Transverse colon (tissue), 4 donors: ENCODE results near the gene FBF1. TPM values are rescaled to one million over a fixed set of nuclear protein-coding genes. Genes with fewer than 3 reads are reported as not detected.

Experiments used
- DNase-seq: peaks from one replicate; pipeline ENCODE4 v3.0.0-alpha.2; 2019
- H3K27ac ChIP-seq, 4 donors: fragments of 200-600 bp; sonication (generic); 2 replicates each; pipeline ENCODE4 v1.5.1; 2016 to 2018; ENCODE audit warnings: inconsistent platforms in 4 of 4
- H3K27me3 ChIP-seq: fragments of 200-600 bp; sonication (generic); 2 replicates; pipeline ENCODE4 v1.5.1; 2017; ENCODE audit warnings: inconsistent platforms
- H3K36me3 ChIP-seq, 4 donors: fragments of 200-600 bp; sonication (generic); 2 replicates each; pipeline ENCODE4 v1.5.1; 2017 to 2019; ENCODE audit warnings: inconsistent platforms in 4 of 4
- H3K4me1 ChIP-seq, 4 donors: fragments of 200-600 bp; sonication (generic); 2 replicates each; pipeline ENCODE4 v1.5.1; 2017 to 2020; ENCODE audit warnings: inconsistent platforms in 4 of 4
- H3K4me3 ChIP-seq, 4 donors: fragments of 200-600 bp; sonication (generic); 1 replicate in 1 of 4; 2 replicates in 3 of 4; pipeline versions ENCODE4 v1.5.1 to v1.6.1; 2017 to 2019; ENCODE audit warnings: inconsistent platforms in 4 of 4
- H3K9me3 ChIP-seq, 2 donors: fragments of 200-600 bp; sonication (generic); 2 replicates each; pipeline ENCODE4 v1.5.1; 2017 to 2019; ENCODE audit warnings: inconsistent platforms in 2 of 2
- CTCF ChIP-seq, 5 experiments: fragments of 200-600 bp in 3 of 5; fragments of 450-650 bp in 2 of 5; sonication (generic) in 3 of 5; IDR thresholded peaks; 1 replicate in 2 of 5; 2 replicates in 3 of 5; pipeline ENCODE4 v1.5.1; 2016 to 2017; ENCODE audit warnings: antibody characterized with exemption in 5 of 5, inconsistent platforms in 3 of 5, mild to moderate bottlenecking in 2 of 5, moderate library complexity in 1 of 5
- EP300 ChIP-seq: sonication (generic); formaldehyde crosslinking; IDR thresholded peaks from one replicate; pipeline ENCODE4 v1.6.1; 2017; ENCODE audit warnings: antibody characterized with exemption, low read depth
- POLR2A ChIP-seq: fragments of 450-650 bp; IDR thresholded peaks from one replicate; pipeline ENCODE4 v1.6.1; 2016; ENCODE audit warnings: antibody characterized with exemption, mild to moderate bottlenecking, moderate library complexity
- POLR2AphosphoS5 ChIP-seq, 3 donors: sonication (generic); formaldehyde crosslinking; IDR thresholded peaks; one replicate each; pipeline ENCODE4 v1.6.1; 2016; ENCODE audit warnings: antibody characterized with exemption in 3 of 3
- WGBS, 2 donors: methylation state at CpG; one replicate each; pipeline ENCODE4 v1.1.5; 2018; ENCODE audit warnings: low coverage in 1 of 2; 5-methylcytosine and 5-hydroxymethylcytosine counted together
- in situ Hi-C, 4 donors: fragments of 200-750 bp; cut with MboI; loops; one replicate each; pipeline versions ENCODE4 v1.15.0 to v1.15.1; 2017; ENCODE audit warnings: low sequenced_read_pairs in 3 of 4, low pct_ligation_motif_present in 1 of 4, low pct_unique_long_range_greater_than_20kb in 1 of 4
- intact Hi-C: fragments of 100-400 bp; cut with DNase I; formaldehyde crosslinking; loops from one replicate; pipeline ENCODE4 v1.15.1; 2023; ENCODE audit warnings: low total_unique reads
- total RNA-seq, 4 donors: library from RNA; depleted of rRNA; stranded (reverse); fragments of >200 nt; gene quantifications; one replicate each; pipeline ENCODE4 v1.1.0, GENCODE V29; 2016

FBF1 gene
- total RNA-seq, 4 donors from 2014 or later = 2.9 to 29.9 (median 7.9) TPM

DNA sequence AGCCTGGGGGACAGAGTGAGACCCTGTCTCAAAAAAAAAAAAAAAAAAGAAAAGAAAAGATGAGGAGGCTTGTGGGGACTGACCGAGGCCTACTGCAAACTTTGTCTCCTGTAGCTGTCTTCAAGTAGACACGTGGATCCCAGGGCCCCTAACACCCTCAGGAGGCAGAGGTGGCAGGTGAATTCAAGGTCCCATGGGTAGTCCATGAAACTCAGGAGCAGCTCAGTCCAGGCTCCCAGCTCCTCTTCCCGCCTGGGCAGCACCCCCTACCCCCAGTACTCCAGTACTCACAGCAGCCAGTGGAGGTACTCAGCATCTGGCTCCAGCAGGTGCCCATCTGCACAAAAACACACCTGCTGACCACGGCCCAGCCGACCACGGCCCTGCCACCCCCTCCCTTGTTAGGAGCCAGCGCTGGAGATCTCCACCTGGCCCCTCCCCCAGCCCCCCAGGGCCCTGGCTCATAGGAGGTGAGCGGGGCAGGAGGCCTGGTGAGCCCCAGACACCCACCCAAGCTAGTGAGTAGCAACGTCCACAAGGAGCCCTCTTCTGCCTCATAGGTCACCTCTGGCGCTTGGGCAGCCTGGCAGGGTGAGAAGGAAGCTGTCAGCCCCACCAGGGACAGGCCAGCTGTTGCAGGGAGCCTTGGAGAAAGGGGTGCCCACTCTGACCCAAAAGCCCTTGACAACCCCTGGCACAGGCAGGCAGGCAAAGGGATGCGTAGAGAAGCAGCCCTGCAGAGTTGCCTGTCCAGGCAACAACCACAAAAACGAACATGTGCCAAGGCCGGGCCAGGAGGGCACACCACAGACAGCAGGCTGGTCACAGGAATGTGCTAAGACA, 39.9 kb downstream of the FBF1 start:
- H3K36me3 ChIP-seq = peaks cover 0 to 28% (median 2%) of the 10 kb centered on the region in 4 donors
- intact Hi-C loops (no loop called here), in situ Hi-C loops (loop anchor here in 2 of 4 donors (10.0 to 25.0 kb wide), 2 partner anchors 94 to 286 kb away; no protein-coding TSS in a partner anchor)
- H3K4me3 ChIP-seq = no peak overlapping the region
- no peaks in the 10 kb centered on the region for H3K9me3 ChIP-seq
- H3K27me3 ChIP-seq = no peaks in the 10 kb centered on the region
- peaks cover 17 to 30% (median 24%) of the 10 kb centered on the region in 4 donors for H3K4me1 ChIP-seq
- H3K27ac ChIP-seq = no peak overlapping the region
- TF ChIP-seq CTCF (IDR thresholded peaks at IDR 0.05) (no peak), POLR2A (no peak), EP300 (no peak), POLR2AphosphoS5 (IDR thresholded peaks at IDR 0.05) (no peak)
- no peak for DNase-seq
- 91 to 100% methylated on average over 1 to 6 of the region's 13 CpGs for WGBS, 2 donors

DNA sequence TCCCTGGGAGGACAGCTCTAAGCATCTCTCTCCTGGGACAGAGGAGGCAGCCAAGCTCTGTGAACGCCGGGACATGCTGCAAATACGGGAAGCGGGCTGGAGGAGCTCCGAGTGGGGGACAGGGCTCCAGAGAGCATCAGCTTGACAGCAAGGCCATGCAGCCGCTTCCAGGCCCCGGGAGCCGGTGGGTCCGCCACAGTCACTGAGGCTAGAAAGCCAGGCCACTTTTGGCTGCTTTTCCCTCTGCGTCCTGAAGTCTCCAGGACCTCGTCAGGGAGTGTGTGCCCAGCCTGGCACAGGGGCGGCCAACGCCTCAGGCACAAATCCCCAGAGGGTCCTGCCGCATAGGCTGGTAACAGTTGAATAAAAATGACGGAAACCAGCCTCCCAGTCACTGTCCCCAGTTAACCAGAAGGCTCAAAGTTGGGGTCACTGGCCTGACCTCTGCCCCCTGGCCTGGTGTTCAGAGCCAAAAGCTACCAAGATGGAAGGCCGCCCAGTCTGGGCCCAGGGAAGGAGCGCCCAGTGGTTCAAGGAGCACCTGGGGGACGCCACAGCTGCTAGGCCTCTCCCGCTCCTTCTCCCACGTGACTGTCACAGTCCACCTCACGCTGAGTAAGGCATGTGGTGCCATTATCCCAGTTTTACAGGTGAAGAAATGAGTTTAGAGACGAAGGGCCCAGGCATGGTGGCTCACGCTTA, 40.9 kb downstream of the FBF1 start:
- intact Hi-C loops = no loop called here
- no peak for TF ChIP-seq EP300
- no peak for TF ChIP-seq POLR2A
- TF ChIP-seq CTCF (IDR thresholded peaks at IDR 0.05) = no peak
- no peak for TF ChIP-seq POLR2AphosphoS5 (IDR thresholded peaks at IDR 0.05)
- H3K4me1 ChIP-seq = peaks cover 24 to 32% (median 27%) of the 10 kb centered on the region in 4 donors
- no peak overlapping the region for H3K4me3 ChIP-seq
- H3K36me3 ChIP-seq = peaks cover 0 to 28% (median 2%) of the 10 kb centered on the region in 4 donors
- H3K9me3 ChIP-seq = no peaks in the 10 kb centered on the region
- WGBS, 2 donors = 95 to 100% methylated on average over 2 to 23 of the region's 23 CpGs
- in situ Hi-C loops = loop anchor here in 2 of 4 donors (10.0 to 25.0 kb wide), 3 partner anchors 95 to 287 kb away; partner anchors contain the start of gene GALK1 (in 1 of the 2)
- no peak for DNase-seq
- H3K27ac ChIP-seq = no peak overlapping the region
- no peaks in the 10 kb centered on the region for H3K27me3 ChIP-seq

- intact Hi-C loops = no loop called here
Measured at GRCh38 chr17:75899353-75899752, 41.5 kb downstream of the FBF1 start.

More at GRCh38 chr17:75899353-75899752, 41.5 kb downstream of the FBF1 start:
- Histone ChIP-seq H3K9me3 (no peaks in the 10 kb centered on the region), H3K27ac (no peak overlapping the region), H3K27me3 (no peaks in the 10 kb centered on the region), H3K36me3 (peaks cover 0 to 28% (median 2%) of the 10 kb centered on the region in 4 donors), H3K4me3 (no peak overlapping the region), H3K4me1 (peaks cover 28 to 36% (median 32%) of the 10 kb centered on the region in 4 donors)
- WGBS, 2 donors = 90 to 98% methylated on average over 5 to 13 of the region's 13 CpGs
- in situ Hi-C loops = loop anchor here in 1 of 4 donors (25.0 kb wide), 1 partner anchor 137 kb away; the partner anchor contains the start of gene GALK1
- no peak for DNase-seq
- no peak for TF ChIP-seq POLR2AphosphoS5 (IDR thresholded peaks at IDR 0.05)
- TF ChIP-seq EP300 = no peak
- TF ChIP-seq POLR2A = no peak
- TF ChIP-seq CTCF (IDR thresholded peaks at IDR 0.05) = no peak
